ENCODE measurements around the gene RPTOR. TPM values are rescaled to one million over a fixed set of nuclear protein-coding genes. Genes with fewer than 3 reads are reported as not detected.

Gene RPTOR
- polyA plus RNA-seq, 1 of the 3 experiments (the other 2 are of a cell fraction) = 14.9 TPM

GRCh38 chr17:80653856-80654255, 109.2 kb downstream of the RPTOR start:
- H3K9ac ChIP-seq = no peak overlapping the region
- H3K4me3 ChIP-seq (ENCODE audit: low read depth in 2 of 2, low read length in 1 of 2) = no peak overlapping the region
- H3K9me2 ChIP-seq = no peaks in the 10 kb centered on the region
- H3K36me3 ChIP-seq (replicated peaks in 1 of 2; ENCODE audit: control insufficient read depth in 1 of 2, insufficient read depth in 2 of 2, low read length in 1 of 2) = peaks cover 0 to 4% of the 10 kb centered on the region in 2 experiments
- H3K79me2 ChIP-seq (ENCODE audit: insufficient read depth) = peaks cover 56% of the 10 kb centered on the region
- DNase-seq = no peak
- H3F3A ChIP-seq (replicated peaks; ENCODE audit: insufficient read depth) = no peaks in the 10 kb centered on the region
- no peak overlapping the region for H3K4me2 ChIP-seq
- no peak overlapping the region for H3K27ac ChIP-seq (ENCODE audit: low read depth in 2 of 2, low read length in 1 of 2)
- H2AFZ ChIP-seq (ENCODE audit: low read depth) = no peak overlapping the region
- ChIA-PET CTCF (interaction anchor here (0.9 kb wide), 1 partner anchor 227 kb away, joined by 4 read pairs; no protein-coding TSS in a partner anchor), POLR2A (no interaction called here)
- H3K4me1 ChIP-seq (ENCODE audit: control insufficient read depth in 1 of 2, insufficient read depth in 2 of 2, low read depth in 1 of 2, low read length in 1 of 2) = peaks cover 4 to 12% of the 10 kb centered on the region in 2 experiments; a peak in 2 of 4 replicates
- H4K20me1 ChIP-seq (ENCODE audit: insufficient read depth) = peaks cover 9% of the 10 kb centered on the region; the same call in 1 of the 2 replicates
- 86% methylated on average over 6 of the region's 6 CpGs for WGBS (ENCODE audit: low lambda C conversion rate)
- H3K27me3 ChIP-seq (ENCODE audit: insufficient read depth) = no peaks in the 10 kb centered on the region
- no peaks in the 10 kb centered on the region for H3K9me3 ChIP-seq
- TF ChIP-seq REST (IDR thresholded peaks at IDR 0.05; ENCODE audit: low read depth, low read length) (no peak), JUND (IDR thresholded peaks at IDR 0.05) (no peak), EP300 (IDR thresholded peaks at IDR 0.05; ENCODE audit: borderline replicate concordance in 1 of 2, low read depth in 1 of 2, low read length in 1 of 2) (no peak), YY1 (IDR thresholded peaks at IDR 0.05; ENCODE audit: low read depth) (no peak)

- H3K4me2 ChIP-seq = no peak overlapping the region
- no peaks in the 10 kb centered on the region for H3K27me3 ChIP-seq (ENCODE audit: insufficient read depth)
- TF ChIP-seq NRF1 (IDR thresholded peaks at IDR 0.05; ENCODE audit: low read depth, low read length) = no peak
- no peaks in the 10 kb centered on the region for H3F3A ChIP-seq (replicated peaks; ENCODE audit: insufficient read depth)
- ChIA-PET CTCF (interaction anchor here (1.6 kb wide), 1 partner anchor 80 kb away, joined by 5 read pairs; no protein-coding TSS in a partner anchor), POLR2A (no interaction called here)
- 90% methylated on average over 7 of the region's 7 CpGs for WGBS (ENCODE audit: low lambda C conversion rate)
- H3K79me2 ChIP-seq (ENCODE audit: insufficient read depth) = peaks cover 64% of the 10 kb centered on the region
- DNase-seq = no peak
- H2AFZ ChIP-seq (ENCODE audit: low read depth) = no peak overlapping the region
- no peaks in the 10 kb centered on the region; a peak in 1 of 4 replicates for H3K4me1 ChIP-seq (ENCODE audit: control insufficient read depth in 1 of 2, insufficient read depth in 2 of 2, low read depth in 1 of 2, low read length in 1 of 2)
- H3K9me2 ChIP-seq = no peaks in the 10 kb centered on the region
- H4K20me1 ChIP-seq (ENCODE audit: insufficient read depth) = no peaks in the 10 kb centered on the region
- H3K36me3 ChIP-seq (replicated peaks in 1 of 2; ENCODE audit: control insufficient read depth in 1 of 2, insufficient read depth in 2 of 2, low read length in 1 of 2) = peaks cover 0 to 4% of the 10 kb centered on the region in 2 experiments
- no peaks in the 10 kb centered on the region for H3K9me3 ChIP-seq
- H3K27ac ChIP-seq (ENCODE audit: low read depth in 2 of 2, low read length in 1 of 2) = no peak overlapping the region
- H3K9ac ChIP-seq = no peak overlapping the region
- no peak overlapping the region for H3K4me3 ChIP-seq (ENCODE audit: low read depth in 2 of 2, low read length in 1 of 2)
Observed at GRCh38 chr17:80655608-80656007, 111.0 kb downstream of the RPTOR start.

GRCh38 chr17:80656590-80656989, 112.0 kb downstream of the RPTOR start:
- Histone ChIP-seq H4K20me1 (ENCODE audit: insufficient read depth) (no peaks in the 10 kb centered on the region), H3K9ac (no peak overlapping the region), H3K9me3 (no peaks in the 10 kb centered on the region), H3F3A (replicated peaks; ENCODE audit: insufficient read depth) (no peaks in the 10 kb centered on the region), H3K4me3 (ENCODE audit: low read depth in 2 of 2, low read length in 1 of 2) (no peak overlapping the region), H3K9me2 (no peaks in the 10 kb centered on the region), H3K27ac (ENCODE audit: low read depth in 2 of 2, low read length in 1 of 2) (no peak overlapping the region), H3K4me2 (no peak overlapping the region), H3K4me1 (ENCODE audit: control insufficient read depth in 1 of 2, insufficient read depth in 2 of 2, low read depth in 1 of 2, low read length in 1 of 2) (no peaks in the 10 kb centered on the region), H3K27me3 (ENCODE audit: insufficient read depth) (no peaks in the 10 kb centered on the region), H3K36me3 (replicated peaks in 1 of 2; ENCODE audit: control insufficient read depth in 1 of 2, insufficient read depth in 2 of 2, low read length in 1 of 2) (peaks cover 0 to 4% of the 10 kb centered on the region in 2 experiments), H2AFZ (ENCODE audit: low read depth) (no peak overlapping the region), H3K79me2 (ENCODE audit: insufficient read depth) (peaks cover 64% of the 10 kb centered on the region)
- no peak for DNase-seq
- CTCF ChIA-PET = interaction anchor here (1.1 to 1.6 kb wide), 2 partner anchors 37 to 81 kb away, joined by 3 to 5 read pairs; no protein-coding TSS in a partner anchor
- 97% methylated on average over 8 of the region's 8 CpGs for WGBS (ENCODE audit: low lambda C conversion rate)
- POLR2A ChIA-PET = no interaction called here
- TF ChIP-seq EZH2phosphoT487 (IDR thresholded peaks at IDR 0.05; ENCODE audit: borderline replicate concordance, low read depth) (no peak), IRF3 (IDR thresholded peaks at IDR 0.05; ENCODE audit: low read depth, low read length) (no peak), FOXJ3 (CRISPR knock-in tag; IDR thresholded peaks at IDR 0.05) (no peak), MEF2A (IDR thresholded peaks at IDR 0.05; ENCODE audit: borderline replicate concordance, low read depth) (no peak), FOSL2 (IDR thresholded peaks at IDR 0.05; ENCODE audit: borderline replicate concordance, low read depth) (no peak), RFX5 (IDR thresholded peaks at IDR 0.05; ENCODE audit: low read length) (no peak), TEAD4 (IDR thresholded peaks at IDR 0.05; ENCODE audit: borderline replicate concordance, insufficient read depth) (no peak), REST (IDR thresholded peaks at IDR 0.05; ENCODE audit: low read depth, low read length) (no peak), TAF1 (IDR thresholded peaks at IDR 0.05; ENCODE audit: borderline replicate concordance, low read depth, low read length) (no peak)
